D721Med (cell line): ENCODE results near the gene PTTG1IP.
"Not testable (repeated sequence)": the region's sequence is repeated elsewhere in the genome, so short reads cannot be mapped to it uniquely, and the experiment has no call there.

Experiments used
- DNase-seq: peaks from one replicate; pipeline ENCODE4 v3.0.0; 2011; ENCODE audit warnings: low spot score; ENCODE audit not compliant: insufficient read length
- FAIRE-seq: peaks from 2 replicates; lab custom pipeline; 2011; peaks lifted over from hg19 to GRCh38; lab: Jason Lieb, UNC
- TF ChIP-seq, protein P1 (sequence below): IDR thresholded peaks from 2 replicates; pipeline ENCODE4 v1.5.1; 2012; ENCODE audit warnings: mild to moderate bottlenecking, control low read depth; ENCODE audit not compliant: insufficient read depth; ENCODE audit errors: missing control alignments

The PTTG1IP gene

DNA sequence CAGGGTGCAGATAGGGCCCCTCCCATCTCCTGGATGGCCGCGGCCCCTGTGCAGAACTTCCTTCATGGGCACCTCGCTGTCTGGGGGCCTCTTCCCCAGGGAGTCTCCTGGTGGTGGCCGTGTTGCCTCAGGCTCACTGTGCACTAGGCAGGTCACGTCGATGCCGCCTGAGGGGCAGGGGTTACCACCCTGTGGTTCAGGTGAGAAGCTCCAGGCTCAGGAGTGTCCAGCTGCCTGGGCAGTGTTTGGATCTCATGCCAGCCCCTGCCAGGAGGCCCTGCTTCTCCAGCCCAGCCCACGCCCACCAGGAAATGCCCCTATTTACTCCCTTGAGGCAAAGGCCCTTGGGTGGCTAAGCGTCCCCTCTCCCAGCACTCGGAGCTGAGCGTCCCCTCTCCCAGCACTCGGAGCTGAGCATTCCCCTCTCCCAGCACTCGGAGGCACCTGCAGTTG is 45.1 kb upstream of the PTTG1IP start:
- DNase-seq (no peak), FAIRE-seq (no peak)
- TF ChIP-seq, protein P1, sequence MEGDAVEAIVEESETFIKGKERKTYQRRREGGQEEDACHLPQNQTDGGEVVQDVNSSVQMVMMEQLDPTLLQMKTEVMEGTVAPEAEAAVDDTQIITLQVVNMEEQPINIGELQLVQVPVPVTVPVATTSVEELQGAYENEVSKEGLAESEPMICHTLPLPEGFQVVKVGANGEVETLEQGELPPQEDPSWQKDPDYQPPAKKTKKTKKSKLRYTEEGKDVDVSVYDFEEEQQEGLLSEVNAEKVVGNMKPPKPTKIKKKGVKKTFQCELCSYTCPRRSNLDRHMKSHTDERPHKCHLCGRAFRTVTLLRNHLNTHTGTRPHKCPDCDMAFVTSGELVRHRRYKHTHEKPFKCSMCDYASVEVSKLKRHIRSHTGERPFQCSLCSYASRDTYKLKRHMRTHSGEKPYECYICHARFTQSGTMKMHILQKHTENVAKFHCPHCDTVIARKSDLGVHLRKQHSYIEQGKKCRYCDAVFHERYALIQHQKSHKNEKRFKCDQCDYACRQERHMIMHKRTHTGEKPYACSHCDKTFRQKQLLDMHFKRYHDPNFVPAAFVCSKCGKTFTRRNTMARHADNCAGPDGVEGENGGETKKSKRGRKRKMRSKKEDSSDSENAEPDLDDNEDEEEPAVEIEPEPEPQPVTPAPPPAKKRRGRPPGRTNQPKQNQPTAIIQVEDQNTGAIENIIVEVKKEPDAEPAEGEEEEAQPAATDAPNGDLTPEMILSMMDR = no peak

DNA sequence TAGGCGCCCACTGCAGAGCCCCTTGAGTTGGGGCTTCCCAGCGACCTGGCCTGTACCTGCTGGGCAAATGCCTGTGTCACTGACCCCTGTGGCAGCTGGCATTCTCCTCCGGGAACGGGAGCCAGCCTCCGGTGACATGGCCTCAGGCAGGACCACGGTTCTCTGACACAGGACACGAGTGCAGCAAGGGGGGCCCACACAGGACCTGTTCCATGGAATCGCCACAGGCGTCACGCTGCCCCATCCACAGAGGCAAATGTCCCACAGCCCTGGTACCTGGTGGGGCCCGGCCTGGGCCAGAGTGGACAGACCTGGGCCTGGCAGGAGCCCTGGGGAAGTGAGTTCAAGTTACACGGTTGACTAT is 44.6 kb upstream of the PTTG1IP start:
- TF ChIP-seq, protein P1 = no peak
- FAIRE-seq (no peak), DNase-seq (no peak)

DNA sequence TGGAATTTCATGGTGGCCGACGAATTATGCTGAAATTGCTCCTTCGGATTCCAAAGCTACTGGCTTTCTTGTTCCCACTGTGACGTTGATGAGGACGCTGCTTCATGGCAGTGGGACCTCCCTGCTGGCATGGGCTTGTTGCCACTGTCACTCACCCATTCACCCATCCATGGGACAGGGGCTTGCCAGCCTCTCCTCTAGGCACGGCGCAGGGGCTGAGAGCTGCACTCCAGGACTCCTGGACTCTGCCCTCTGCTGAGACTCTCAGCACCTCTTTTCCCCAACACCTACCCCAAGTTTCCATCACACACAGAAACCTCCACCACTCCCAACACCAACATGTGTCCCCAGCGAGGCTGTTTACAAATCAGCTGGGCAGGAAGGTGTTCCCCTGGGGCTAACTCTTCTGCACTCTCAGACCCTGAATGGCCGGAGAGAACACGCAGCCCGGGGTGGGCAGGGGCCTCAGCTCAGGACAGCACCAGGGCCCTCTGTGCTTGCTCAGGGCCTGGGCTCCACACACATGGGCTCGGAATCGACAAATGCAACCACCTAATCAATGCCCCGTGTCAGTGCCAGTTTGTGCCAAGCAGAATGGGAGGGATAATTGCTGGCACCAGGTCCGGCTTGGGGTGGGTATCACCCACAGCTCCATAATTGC is 44.1 kb upstream of the PTTG1IP start:
- TF ChIP-seq, protein P1 = no peak
- FAIRE-seq (no peak), DNase-seq (no peak)

GRCh38 chr21:44916965-44917364 is 43.5 kb upstream of the PTTG1IP start:
- DNase-seq = no peak
- TF ChIP-seq, protein P1 = no peak
- FAIRE-seq = no peak

GRCh38 chr21:44914176-44914874 is 40.8 kb upstream of the PTTG1IP start:
- DNase-seq (no peak), FAIRE-seq (no peak)
- TF ChIP-seq, protein P1 = no peak

DNA sequence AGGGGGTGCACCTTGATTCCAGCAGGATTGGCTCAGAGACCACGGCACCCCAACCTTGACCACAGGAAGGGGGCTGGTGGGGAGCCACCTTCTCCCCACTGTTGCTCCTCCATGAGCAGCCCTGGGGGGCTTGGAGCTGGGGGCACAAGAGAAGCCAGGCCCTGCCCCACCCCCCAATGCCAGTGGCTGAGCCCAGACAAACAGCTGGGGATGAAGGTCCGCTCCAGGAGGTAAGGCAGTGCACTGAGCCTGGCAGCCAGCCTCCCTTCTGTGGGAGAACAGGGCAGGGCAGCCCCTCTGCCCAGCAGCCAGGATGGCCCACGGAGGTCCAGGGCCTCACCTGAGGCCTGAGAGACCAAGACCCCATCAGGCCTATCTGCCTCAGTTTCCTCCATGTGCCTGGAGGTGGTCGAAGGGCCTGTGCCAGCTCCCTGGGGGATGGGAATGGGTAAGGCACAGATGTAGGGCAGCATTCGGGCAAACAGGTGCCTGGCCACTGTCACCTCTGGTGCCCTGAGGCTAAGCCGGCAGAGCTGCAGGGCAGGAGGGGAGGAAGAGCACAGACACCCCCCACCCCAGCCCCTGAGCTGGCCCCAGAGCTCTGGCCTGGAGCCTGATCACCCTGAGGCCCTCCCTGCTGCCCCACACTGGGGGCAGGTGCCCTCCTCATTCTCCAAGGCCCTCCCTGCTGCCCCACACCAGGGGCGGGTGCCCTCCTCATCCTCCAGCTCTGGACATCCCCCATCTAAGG is 40.1 kb upstream of the PTTG1IP start:
- no peak for FAIRE-seq
- TF ChIP-seq, protein P1 = no peak
- no peak for DNase-seq

DNA sequence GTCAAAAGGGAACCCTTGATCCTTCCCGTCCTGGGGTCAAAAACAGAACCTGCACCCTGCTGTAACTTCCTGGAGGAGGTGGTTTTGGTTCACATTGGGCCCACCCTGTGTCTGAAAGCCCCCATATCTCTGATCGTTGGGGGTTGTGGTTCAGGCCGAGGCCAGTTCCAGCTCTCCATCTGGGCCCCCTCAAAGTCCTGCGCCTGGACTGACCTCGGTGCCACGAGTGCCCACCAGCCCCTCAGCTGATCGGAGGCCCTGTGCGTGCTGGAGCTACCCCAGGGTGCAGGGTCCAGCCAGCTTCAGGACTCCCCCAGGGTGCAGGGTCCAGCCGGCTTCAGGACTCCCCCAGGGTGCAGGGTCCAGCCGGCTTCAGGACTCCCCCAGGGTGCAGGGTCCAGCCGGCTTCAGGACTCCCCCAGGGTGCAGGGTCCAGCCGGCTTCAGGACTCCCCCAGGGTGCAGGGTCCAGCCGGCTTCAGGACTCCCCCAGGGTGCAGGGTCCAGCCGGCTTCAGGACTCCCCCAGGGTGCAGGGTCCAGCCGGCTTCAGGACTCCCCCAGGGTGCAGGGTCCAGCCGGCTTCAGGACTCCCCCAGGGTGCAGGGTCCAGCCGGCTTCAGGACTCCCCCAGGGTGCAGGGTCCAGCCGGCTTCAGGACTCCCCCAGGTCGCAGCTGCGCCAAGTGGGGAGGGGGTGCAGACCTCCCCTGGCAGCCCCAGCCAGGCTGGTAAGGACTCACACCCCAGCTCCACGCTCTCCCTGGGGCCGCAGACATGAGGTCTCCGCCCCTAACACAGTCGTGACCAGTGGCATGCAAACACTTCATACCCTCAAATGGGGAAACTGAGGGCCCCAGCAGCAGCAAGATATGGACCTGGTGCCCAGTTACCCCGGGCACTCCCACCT is 39.3 kb upstream of the PTTG1IP start:
- not testable (repeated sequence) for DNase-seq, FAIRE-seq
